GM23338 (cell line): ENCODE measurements around the gene LAMB1. TPM values are rescaled to one million over a fixed set of nuclear protein-coding genes. Genes with fewer than 3 reads are reported as not detected.

Source experiments
- ATAC-seq: fragments of 200-7000 bp; cut with Tn5 transposase; 3 replicates; pipeline ENCODE4 v1.9.1; 2020
- DNase-seq: peaks from one replicate; pipeline ENCODE4 v3.0.0-alpha.2; 2015; ENCODE audit warnings: low spot score
- H2AFZ ChIP-seq: fragments of 200-600 bp; sonication (generic); 2 replicates; pipeline ENCODE4 v1.8.0; 2016; ENCODE audit warnings: antibody characterized with exemption, mild to moderate bottlenecking, moderate library complexity
- H3F3A ChIP-seq: fragments of 200-600 bp; sonication (generic); replicated peaks from 2 replicates; pipeline ENCODE4 v1.8.0; 2017; ENCODE audit warnings: antibody characterized with exemption, mixed run types, low read depth
- H3K27ac ChIP-seq: fragments of 200-600 bp; sonication (generic); 2 replicates; pipeline ENCODE4 v1.6.1; 2016; ENCODE audit warnings: low read depth
- H3K27me3 ChIP-seq: fragments of 200-600 bp; sonication (generic); 2 replicates; pipeline ENCODE4 v1.8.0; 2016; ENCODE audit warnings: mild to moderate bottlenecking, mixed run types, moderate library complexity; ENCODE audit not compliant: insufficient read depth
- H3K36me3 ChIP-seq: fragments of 200-600 bp; sonication (generic); 2 replicates; pipeline ENCODE4 v1.8.0; 2016; ENCODE audit warnings: mild to moderate bottlenecking; ENCODE audit not compliant: insufficient read depth
- H3K4me1 ChIP-seq: fragments of 200-600 bp; sonication (generic); 2 replicates; pipeline ENCODE4 v1.8.0; 2016; ENCODE audit warnings: mild to moderate bottlenecking, moderate library complexity; ENCODE audit not compliant: insufficient read depth
- H3K4me2 ChIP-seq: fragments of 200-600 bp; sonication (generic); 2 replicates; pipeline ENCODE4 v1.7.1; 2017; ENCODE audit warnings: mixed run types
- H3K4me3 ChIP-seq: fragments of 200-600 bp; sonication (generic); 2 replicates; pipeline ENCODE4 v1.6.1; 2016; ENCODE audit warnings: mixed run types
- H3K79me2 ChIP-seq: fragments of 200-600 bp; sonication (generic); replicated peaks from 2 replicates; pipeline ENCODE4 v1.8.0; 2017; ENCODE audit warnings: mild to moderate bottlenecking; ENCODE audit not compliant: insufficient read depth
- H3K9me2 ChIP-seq: fragments of 200-600 bp; sonication (generic); 2 replicates; pipeline ENCODE4 v1.8.0; 2017; ENCODE audit not compliant: insufficient read depth
- H4K20me1 ChIP-seq: fragments of 200-600 bp; sonication (generic); replicated peaks from 2 replicates; pipeline ENCODE4 v1.8.0; 2017; ENCODE audit warnings: mild to moderate bottlenecking; ENCODE audit not compliant: insufficient read depth
- H3K27ac Mint-ChIP-seq: 2 replicates; pipeline ENCODE4 v1.8.0; 2020; ENCODE audit warnings: inconsistent platforms, mild to moderate bottlenecking, moderate library complexity, mixed read lengths
- H3K27me3 Mint-ChIP-seq: 3 replicates; pipeline ENCODE4 v1.8.0; 2022; ENCODE audit warnings: low read depth, mild to moderate bottlenecking, moderate library complexity, mixed read lengths, inconsistent platforms; ENCODE audit not compliant: insufficient read depth, poor library complexity
- H3K36me3 Mint-ChIP-seq: 3 replicates; pipeline ENCODE4 v1.8.0; 2021; ENCODE audit warnings: low read depth, mild to moderate bottlenecking, inconsistent platforms, moderate library complexity, mixed read lengths
- H3K4me1 Mint-ChIP-seq: 3 replicates; pipeline ENCODE4 v1.8.0; 2020; ENCODE audit warnings: mild to moderate bottlenecking, inconsistent platforms, mixed read lengths
- H3K4me3 Mint-ChIP-seq: 3 replicates; pipeline ENCODE4 v1.8.0; 2021; ENCODE audit warnings: moderate library complexity, mild to moderate bottlenecking, inconsistent platforms, mixed read lengths
- H3K9me3 Mint-ChIP-seq: 3 replicates; pipeline ENCODE4 v1.8.0; 2020; ENCODE audit warnings: moderate library complexity, mild to moderate bottlenecking, inconsistent platforms, mixed read lengths
- CREB1 ChIP-seq: fragments of 250-450 bp; sonication (Bioruptor Pico); IDR thresholded peaks from 2 replicates; pipeline ENCODE4 v1.5.0; 2020; ENCODE audit warnings: low read depth, mild to moderate bottlenecking, moderate library complexity
- EZH2 ChIP-seq: fragments of 200-600 bp; sonication (generic); IDR thresholded peaks from one replicate; pipeline ENCODE4 v1.8.0; 2017; ENCODE audit warnings: antibody characterized with exemption, mild to moderate bottlenecking, low read depth; ENCODE audit not compliant: unreplicated experiment
- JUNB ChIP-seq: IDR thresholded peaks from one replicate; pipeline ENCODE4 v1.6.1; 2016; ENCODE audit warnings: antibody characterized with exemption; ENCODE audit not compliant: unreplicated experiment
- POLR2AphosphoS5 ChIP-seq: IDR thresholded peaks from 2 replicates; pipeline ENCODE4 v1.6.1; 2016; ENCODE audit warnings: antibody characterized with exemption, low read depth
- STAT1 ChIP-seq: IDR thresholded peaks from one replicate; pipeline ENCODE4 v1.6.1; 2016; ENCODE audit warnings: antibody characterized with exemption; ENCODE audit not compliant: unreplicated experiment
- ZNF331 ChIP-seq: fragments of 250-450 bp; sonication (Bioruptor Pico); IDR thresholded peaks from 2 replicates; pipeline ENCODE4 v1.5.0; 2020; ENCODE audit warnings: low read depth, mild to moderate bottlenecking, moderate library complexity
- polyA plus RNA-seq: library from polyadenylated mRNA; unstranded; fragments of >200 nt; fragmentation: Nextera tagmentation; extraction: Ambion mirVana; gene quantifications from 2 replicates; pipeline ENCODE4 v1.2.1, GENCODE V29; 2016
- total RNA-seq: library from RNA; depleted of rRNA; stranded (reverse); fragments of >200 nt; shearing (Covaris generic); gene quantifications from 2 replicates; pipeline ENCODE4 v1.2.3, GENCODE V29; 2014
- TF ChIP-seq, protein P1 (sequence below): fragments of 250-450 bp; sonication (Bioruptor Pico); IDR thresholded peaks from 2 replicates; pipeline ENCODE4 v1.5.0; 2020; ENCODE audit warnings: mild to moderate bottlenecking, moderate library complexity
- TF ChIP-seq, protein P2 (sequence below): IDR thresholded peaks from 2 replicates; pipeline ENCODE4 v1.6.1; 2016; ENCODE audit warnings: antibody characterized with exemption

LAMB1 gene
- total and polyA plus RNA-seq, 2 experiments from 2014 or later = 53.5 to 57.8 TPM

DNA sequence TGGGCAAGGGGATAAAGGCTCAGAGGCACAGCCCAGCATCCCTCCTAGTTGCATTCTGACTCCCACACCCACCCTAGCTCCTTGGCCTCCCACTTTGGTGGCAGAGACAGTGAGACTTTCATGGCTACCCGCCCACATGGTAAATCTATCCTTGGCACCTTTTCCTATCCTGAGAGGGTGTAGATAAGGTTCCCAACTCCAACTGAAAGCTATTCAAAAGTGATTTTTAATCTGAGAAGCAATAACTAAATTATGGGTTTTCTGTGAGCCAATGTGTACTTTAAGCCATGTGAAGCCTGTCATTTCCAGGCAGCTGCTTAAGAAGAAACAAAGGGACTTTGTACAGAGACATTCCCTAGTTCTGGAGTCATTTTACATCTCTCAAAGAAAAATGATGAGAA, 9.1 kb downstream of the LAMB1 start (continued):
- TF ChIP-seq, protein P1, sequence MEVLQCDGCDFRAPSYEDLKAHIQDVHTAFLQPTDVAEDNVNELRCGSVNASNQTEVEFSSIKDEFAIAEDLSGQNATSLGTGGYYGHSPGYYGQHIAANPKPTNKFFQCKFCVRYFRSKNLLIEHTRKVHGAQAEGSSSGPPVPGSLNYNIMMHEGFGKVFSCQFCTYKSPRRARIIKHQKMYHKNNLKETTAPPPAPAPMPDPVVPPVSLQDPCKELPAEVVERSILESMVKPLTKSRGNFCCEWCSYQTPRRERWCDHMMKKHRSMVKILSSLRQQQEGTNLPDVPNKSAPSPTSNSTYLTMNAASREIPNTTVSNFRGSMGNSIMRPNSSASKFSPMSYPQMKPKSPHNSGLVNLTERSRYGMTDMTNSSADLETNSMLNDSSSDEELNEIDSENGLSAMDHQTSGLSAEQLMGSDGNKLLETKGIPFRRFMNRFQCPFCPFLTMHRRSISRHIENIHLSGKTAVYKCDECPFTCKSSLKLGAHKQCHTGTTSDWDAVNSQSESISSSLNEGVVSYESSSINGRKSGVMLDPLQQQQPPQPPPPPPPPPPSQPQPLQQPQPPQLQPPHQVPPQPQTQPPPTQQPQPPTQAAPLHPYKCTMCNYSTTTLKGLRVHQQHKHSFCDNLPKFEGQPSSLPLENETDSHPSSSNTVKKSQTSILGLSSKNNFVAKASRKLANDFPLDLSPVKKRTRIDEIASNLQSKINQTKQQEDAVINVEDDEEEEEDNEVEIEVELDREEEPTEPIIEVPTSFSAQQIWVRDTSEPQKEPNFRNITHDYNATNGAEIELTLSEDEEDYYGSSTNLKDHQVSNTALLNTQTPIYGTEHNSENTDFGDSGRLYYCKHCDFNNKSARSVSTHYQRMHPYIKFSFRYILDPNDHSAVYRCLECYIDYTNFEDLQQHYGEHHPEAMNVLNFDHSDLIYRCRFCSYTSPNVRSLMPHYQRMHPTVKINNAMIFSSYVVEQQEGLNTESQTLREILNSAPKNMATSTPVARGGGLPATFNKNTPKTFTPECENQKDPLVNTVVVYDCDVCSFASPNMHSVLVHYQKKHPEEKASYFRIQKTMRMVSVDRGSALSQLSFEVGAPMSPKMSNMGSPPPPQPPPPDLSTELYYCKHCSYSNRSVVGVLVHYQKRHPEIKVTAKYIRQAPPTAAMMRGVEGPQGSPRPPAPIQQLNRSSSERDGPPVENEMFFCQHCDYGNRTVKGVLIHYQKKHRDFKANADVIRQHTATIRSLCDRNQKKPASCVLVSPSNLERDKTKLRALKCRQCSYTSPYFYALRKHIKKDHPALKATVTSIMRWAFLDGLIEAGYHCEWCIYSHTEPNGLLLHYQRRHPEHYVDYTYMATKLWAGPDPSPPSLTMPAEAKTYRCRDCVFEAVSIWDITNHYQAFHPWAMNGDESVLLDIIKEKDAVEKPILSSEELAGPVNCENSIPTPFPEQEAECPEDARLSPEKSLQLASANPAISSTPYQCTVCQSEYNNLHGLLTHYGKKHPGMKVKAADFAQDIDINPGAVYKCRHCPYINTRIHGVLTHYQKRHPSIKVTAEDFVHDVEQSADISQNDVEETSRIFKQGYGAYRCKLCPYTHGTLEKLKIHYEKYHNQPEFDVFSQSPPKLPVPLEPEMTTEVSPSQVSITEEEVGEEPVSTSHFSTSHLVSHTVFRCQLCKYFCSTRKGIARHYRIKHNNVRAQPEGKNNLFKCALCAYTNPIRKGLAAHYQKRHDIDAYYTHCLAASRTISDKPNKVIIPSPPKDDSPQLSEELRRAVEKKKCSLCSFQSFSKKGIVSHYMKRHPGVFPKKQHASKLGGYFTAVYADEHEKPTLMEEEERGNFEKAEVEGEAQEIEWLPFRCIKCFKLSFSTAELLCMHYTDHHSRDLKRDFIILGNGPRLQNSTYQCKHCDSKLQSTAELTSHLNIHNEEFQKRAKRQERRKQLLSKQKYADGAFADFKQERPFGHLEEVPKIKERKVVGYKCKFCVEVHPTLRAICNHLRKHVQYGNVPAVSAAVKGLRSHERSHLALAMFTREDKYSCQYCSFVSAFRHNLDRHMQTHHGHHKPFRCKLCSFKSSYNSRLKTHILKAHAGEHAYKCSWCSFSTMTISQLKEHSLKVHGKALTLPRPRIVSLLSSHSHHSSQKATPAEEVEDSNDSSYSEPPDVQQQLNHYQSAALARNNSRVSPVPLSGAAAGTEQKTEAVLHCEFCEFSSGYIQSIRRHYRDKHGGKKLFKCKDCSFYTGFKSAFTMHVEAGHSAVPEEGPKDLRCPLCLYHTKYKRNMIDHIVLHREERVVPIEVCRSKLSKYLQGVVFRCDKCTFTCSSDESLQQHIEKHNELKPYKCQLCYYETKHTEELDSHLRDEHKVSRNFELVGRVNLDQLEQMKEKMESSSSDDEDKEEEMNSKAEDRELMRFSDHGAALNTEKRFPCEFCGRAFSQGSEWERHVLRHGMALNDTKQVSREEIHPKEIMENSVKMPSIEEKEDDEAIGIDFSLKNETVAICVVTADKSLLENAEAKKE (CRISPR knock-in tag) = no peak
- TF ChIP-seq ZNF331 (no peak), POLR2AphosphoS5 (no peak), JUNB (no peak), CREB1 (CRISPR knock-in tag) (no peak), STAT1 (no peak), EZH2 (no peak)

DNA sequence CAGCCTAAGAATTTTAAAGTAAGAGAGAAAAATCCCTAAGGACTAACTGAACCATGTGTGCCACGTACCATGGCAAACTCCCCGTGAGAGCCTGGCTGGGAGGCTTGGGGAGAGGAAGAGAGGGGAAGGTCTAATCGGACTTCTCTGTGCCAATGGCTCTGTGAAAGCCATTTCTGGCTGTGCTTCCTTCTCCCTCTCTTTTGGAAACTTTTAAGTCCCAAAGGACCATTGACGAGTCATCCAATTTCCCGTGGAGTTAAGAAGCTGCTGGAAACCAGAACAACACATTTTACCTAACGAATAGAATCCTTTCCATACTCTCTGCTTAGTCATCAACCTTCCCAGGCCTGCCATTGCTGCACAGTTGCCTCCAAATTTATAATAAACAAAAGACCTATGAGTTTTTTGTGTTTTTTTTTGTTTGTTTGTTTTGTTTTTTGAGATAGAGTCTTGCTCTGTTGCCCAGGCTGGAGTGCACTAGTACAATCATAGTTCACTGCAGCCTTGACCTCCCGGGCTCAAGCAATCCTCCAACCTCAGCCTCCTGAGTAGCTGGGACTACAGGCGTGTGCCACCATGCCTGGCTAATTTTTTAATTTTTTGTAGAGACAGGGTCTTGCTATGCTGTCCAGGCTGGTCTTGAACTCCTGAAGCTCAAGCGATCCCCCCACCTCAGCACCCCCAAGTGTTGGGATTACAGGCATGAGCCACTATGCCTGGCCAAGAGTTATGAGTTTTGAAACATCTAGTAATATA, 13.2 kb downstream of the LAMB1 start:
- H3K27ac Mint-ChIP-seq = 0 out of 2 replicates have a peak overlapping the region, but pooled peaks have one; percentile 6
- Histone ChIP-seq H3K9me2 (no peaks in the 10 kb centered on the region), H4K20me1 (no peaks in the 10 kb centered on the region), H3K27me3 (no peaks in the 10 kb centered on the region), H3K4me1 (peaks cover 6% of the 10 kb centered on the region), H3K79me2 (no peaks in the 10 kb centered on the region), H2AFZ (no peak overlapping the region), H3F3A (no peaks in the 10 kb centered on the region), H3K36me3 (no peaks in the 10 kb centered on the region; the same call in none of the 2 replicates), H3K4me3 (no peak overlapping the region), H3K27ac (no peak overlapping the region), H3K4me2 (no peak overlapping the region)
- no peak overlapping the region for H3K4me3 Mint-ChIP-seq
- ATAC-seq (no peak), DNase-seq (no peak)
- H3K27me3 Mint-ChIP-seq = no peaks in the 10 kb centered on the region
- peaks cover 8% of the 10 kb centered on the region for H3K36me3 Mint-ChIP-seq
- H3K4me1 Mint-ChIP-seq = peaks cover 9% of the 10 kb centered on the region
- H3K9me3 Mint-ChIP-seq = no peaks in the 10 kb centered on the region
- TF ChIP-seq, protein P1 (CRISPR knock-in tag) = no peak
- TF ChIP-seq STAT1 (no peak), CREB1 (CRISPR knock-in tag) (no peak)
- TF ChIP-seq, protein P2, sequence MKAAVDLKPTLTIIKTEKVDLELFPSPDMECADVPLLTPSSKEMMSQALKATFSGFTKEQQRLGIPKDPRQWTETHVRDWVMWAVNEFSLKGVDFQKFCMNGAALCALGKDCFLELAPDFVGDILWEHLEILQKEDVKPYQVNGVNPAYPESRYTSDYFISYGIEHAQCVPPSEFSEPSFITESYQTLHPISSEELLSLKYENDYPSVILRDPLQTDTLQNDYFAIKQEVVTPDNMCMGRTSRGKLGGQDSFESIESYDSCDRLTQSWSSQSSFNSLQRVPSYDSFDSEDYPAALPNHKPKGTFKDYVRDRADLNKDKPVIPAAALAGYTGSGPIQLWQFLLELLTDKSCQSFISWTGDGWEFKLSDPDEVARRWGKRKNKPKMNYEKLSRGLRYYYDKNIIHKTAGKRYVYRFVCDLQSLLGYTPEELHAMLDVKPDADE = no peak
